CD4-positive, alpha-beta T cell (primary cell): ENCODE results near the gene SPATA4. TPM values are rescaled to one million over a fixed set of nuclear protein-coding genes. Genes with fewer than 3 reads are reported as not detected.

Experiments
- ATAC-seq: fragments of 200-7000 bp; cut with Tn5 transposase; one replicate; pipeline ENCODE4 v1.10.0; 2022; ENCODE audit warnings: mild to moderate bottlenecking; ENCODE audit not compliant: poor library complexity
- CTCF ChIA-PET: fragments of 350-600 bp; sonication (Branson Sonifier 250); formaldehyde crosslinking; loops from one replicate; lab custom pipeline; 2021; ENCODE audit warnings: antibody characterized with exemption, inconsistent platforms; lab: Charles Lee
- POLR2A ChIA-PET: fragments of 350-600 bp; sonication (Branson Sonifier 250); formaldehyde crosslinking; loops from one replicate; lab custom pipeline; 2021; ENCODE audit warnings: antibody characterized with exemption, inconsistent platforms; lab: Charles Lee
- DNase-seq, 14 experiments: peaks; one replicate each; pipeline ENCODE4 v3.0.0-alpha.2; 2013 to 2020; ENCODE audit warnings: mixed read lengths in 2 of 14
- H3K27ac ChIP-seq, 2 donors: one replicate each; pipeline versions ENCODE4 v1.5.1 to v1.7.0; 2013; ENCODE audit warnings: low read length in 2 of 2, low read depth in 1 of 2, mild to moderate bottlenecking in 1 of 2
- H3K27me3 ChIP-seq, 2 experiments: 1 replicate in 1 of 2; 2 replicates in 1 of 2; pipeline versions ENCODE4 v1.6.1 to v1.7.0; 2013; ENCODE audit warnings: low read length in 2 of 2, control low read depth in 1 of 2, mild to moderate bottlenecking in 1 of 2, moderate library complexity in 1 of 2; ENCODE audit not compliant: insufficient read depth in 2 of 2, control insufficient read depth in 1 of 2
- H3K36me3 ChIP-seq: one replicate; pipeline ENCODE4 v1.6.1; 2013; ENCODE audit warnings: low read length, control low read depth; ENCODE audit not compliant: insufficient read depth
- H3K4me1 ChIP-seq: one replicate; pipeline ENCODE4 v1.6.1; 2013; ENCODE audit warnings: low read length, control low read depth; ENCODE audit not compliant: insufficient read depth
- H3K4me3 ChIP-seq: one replicate; pipeline ENCODE4 v1.5.1; 2013; ENCODE audit warnings: mild to moderate bottlenecking, low read length, moderate library complexity
- H3K9me3 ChIP-seq, 2 experiments: 1 replicate in 1 of 2; 2 replicates in 1 of 2; pipeline versions ENCODE4 v1.6.1 to v1.7.0; 2013; ENCODE audit warnings: low read length in 2 of 2, mild to moderate bottlenecking in 2 of 2, control low read depth in 1 of 2, moderate library complexity in 1 of 2; ENCODE audit not compliant: control insufficient read depth in 1 of 2, insufficient read depth in 1 of 2
- H3K27ac Mint-ChIP-seq: one replicate; pipeline ENCODE4 v1.8.0; 2020; ENCODE audit warnings: mixed read lengths
- H3K27me3 Mint-ChIP-seq: one replicate; pipeline ENCODE4 v1.8.0; 2021; ENCODE audit warnings: mixed read lengths
- H3K36me3 Mint-ChIP-seq: one replicate; pipeline ENCODE4 v1.8.0; 2021; ENCODE audit warnings: low read depth, mixed read lengths
- H3K4me1 Mint-ChIP-seq: one replicate; pipeline ENCODE4 v1.8.0; 2021; ENCODE audit warnings: low read depth, mixed read lengths
- H3K4me3 Mint-ChIP-seq: one replicate; pipeline ENCODE4 v1.8.0; 2020; ENCODE audit warnings: mild to moderate bottlenecking, mixed read lengths
- H3K9me3 Mint-ChIP-seq: one replicate; pipeline ENCODE4 v1.8.0; 2020; ENCODE audit warnings: mixed read lengths
- intact Hi-C, 2 experiments: fragments of 100-400 bp; cut with DNase I in 1 of 2; cut with micrococcal nuclease in 1 of 2; formaldehyde crosslinking; loops; one replicate each; pipeline versions ENCODE4 v1.15.1 to v1.9.0; 2023 to 2025; cut with DNase I, micrococcal nuclease
- total RNA-seq, 174 experiments: library from RNA in 2 of 174; stranded (reverse) in 2 of 174; gene quantifications; one replicate each; pipeline ENCODE4 v1.2.3 and lab custom pipeline; 2021 to 2026
- TF ChIP-seq, protein P1 (sequence below): fragments of 200-600 bp; IDR thresholded peaks from one replicate; pipeline ENCODE4 v1.8.0; 2022; ENCODE audit warnings: antibody characterized with exemption, mild to moderate bottlenecking

SPATA4 gene
- total RNA-seq, 2 experiments from 2014 or later, result not detected

DNA sequence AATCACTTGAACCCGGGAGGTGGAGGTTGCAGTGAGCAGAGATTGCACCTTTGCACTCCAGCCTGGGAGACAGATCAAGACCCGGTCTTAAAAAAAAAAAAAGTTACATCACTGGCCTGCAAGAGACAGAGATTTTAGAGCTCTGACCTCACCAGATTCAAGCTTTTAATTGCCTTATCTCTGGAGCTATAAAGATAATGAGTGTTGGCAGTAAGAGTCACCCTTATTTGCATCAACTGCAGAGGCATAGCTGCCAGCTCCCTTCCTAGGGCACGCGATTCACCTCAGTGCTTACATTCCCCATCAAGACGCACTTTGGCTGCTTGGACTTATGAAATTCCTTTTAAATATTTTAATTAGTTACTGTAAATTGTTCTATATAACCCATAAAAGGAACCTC lies 12.5 kb upstream of the SPATA4 start:
- intact Hi-C loops, result no loop called here
- POLR2A ChIA-PET, result no interaction called here
- no peak overlapping the region for H3K4me3 ChIP-seq

DNA sequence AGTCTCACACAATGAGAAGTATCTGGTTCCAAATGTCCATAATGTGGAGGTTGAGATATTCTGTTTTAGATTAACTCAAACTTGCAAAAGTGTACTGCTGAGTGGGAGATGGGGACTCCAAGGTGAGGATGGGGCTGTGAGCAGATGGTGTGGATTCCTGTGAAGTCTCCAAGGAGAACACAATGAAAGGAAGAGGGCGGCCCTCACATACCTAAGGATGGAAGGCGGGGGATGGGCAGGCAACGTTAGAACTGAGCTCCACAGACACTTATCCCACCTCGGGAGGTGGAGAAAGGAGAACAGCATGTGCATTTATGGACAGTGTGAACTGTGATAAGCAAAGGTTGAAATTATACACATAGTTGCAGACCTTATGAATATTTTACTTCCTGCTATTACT lies 9.9 kb upstream of the SPATA4 start:
- no peak overlapping the region for H3K27ac Mint-ChIP-seq
- ChIA-PET CTCF (no interaction called here), POLR2A (no interaction called here)
- no peaks in the 10 kb centered on the region for H3K4me1 Mint-ChIP-seq
- Histone ChIP-seq H3K4me1 (no peaks in the 10 kb centered on the region), H3K4me3 (no peak overlapping the region), H3K27ac (no peak overlapping the region), H3K36me3 (no peaks in the 10 kb centered on the region), H3K9me3 (no peaks in the 10 kb centered on the region), H3K27me3 (peaks cover 0 to 18% of the 10 kb centered on the region in 2 experiments)
- TF ChIP-seq, protein P1, sequence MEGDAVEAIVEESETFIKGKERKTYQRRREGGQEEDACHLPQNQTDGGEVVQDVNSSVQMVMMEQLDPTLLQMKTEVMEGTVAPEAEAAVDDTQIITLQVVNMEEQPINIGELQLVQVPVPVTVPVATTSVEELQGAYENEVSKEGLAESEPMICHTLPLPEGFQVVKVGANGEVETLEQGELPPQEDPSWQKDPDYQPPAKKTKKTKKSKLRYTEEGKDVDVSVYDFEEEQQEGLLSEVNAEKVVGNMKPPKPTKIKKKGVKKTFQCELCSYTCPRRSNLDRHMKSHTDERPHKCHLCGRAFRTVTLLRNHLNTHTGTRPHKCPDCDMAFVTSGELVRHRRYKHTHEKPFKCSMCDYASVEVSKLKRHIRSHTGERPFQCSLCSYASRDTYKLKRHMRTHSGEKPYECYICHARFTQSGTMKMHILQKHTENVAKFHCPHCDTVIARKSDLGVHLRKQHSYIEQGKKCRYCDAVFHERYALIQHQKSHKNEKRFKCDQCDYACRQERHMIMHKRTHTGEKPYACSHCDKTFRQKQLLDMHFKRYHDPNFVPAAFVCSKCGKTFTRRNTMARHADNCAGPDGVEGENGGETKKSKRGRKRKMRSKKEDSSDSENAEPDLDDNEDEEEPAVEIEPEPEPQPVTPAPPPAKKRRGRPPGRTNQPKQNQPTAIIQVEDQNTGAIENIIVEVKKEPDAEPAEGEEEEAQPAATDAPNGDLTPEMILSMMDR, result no peak
- ATAC-seq, result no peak
- H3K4me3 Mint-ChIP-seq, result no peak overlapping the region
- H3K36me3 Mint-ChIP-seq, result no peaks in the 10 kb centered on the region
- intact Hi-C loops, result no loop called here
- no peaks in the 10 kb centered on the region for H3K9me3 Mint-ChIP-seq
- DNase-seq, result no peak
- H3K27me3 Mint-ChIP-seq, result peaks cover 50% of the 10 kb centered on the region

More for the DNA sequence above, 12.5 kb upstream of the SPATA4 start:
- H3K27ac ChIP-seq, result no peak overlapping the region
- H3K27me3 Mint-ChIP-seq, result peaks cover 51% of the 10 kb centered on the region
- H3K4me1 ChIP-seq, result no peaks in the 10 kb centered on the region
- H3K4me3 Mint-ChIP-seq, result no peak overlapping the region
- H3K27me3 ChIP-seq, result peaks cover 0 to 18% of the 10 kb centered on the region in 2 experiments
- H3K9me3 Mint-ChIP-seq, result no peaks in the 10 kb centered on the region
- H3K27ac Mint-ChIP-seq, result no peak overlapping the region
- no peak for ATAC-seq
- H3K36me3 ChIP-seq, result no peaks in the 10 kb centered on the region
- DNase-seq, result no peak
- TF ChIP-seq, protein P1, result no peak
- H3K4me1 Mint-ChIP-seq, result no peaks in the 10 kb centered on the region
- H3K9me3 ChIP-seq, result no peaks in the 10 kb centered on the region
- H3K36me3 Mint-ChIP-seq, result no peaks in the 10 kb centered on the region
- CTCF ChIA-PET, result no interaction called here

DNA sequence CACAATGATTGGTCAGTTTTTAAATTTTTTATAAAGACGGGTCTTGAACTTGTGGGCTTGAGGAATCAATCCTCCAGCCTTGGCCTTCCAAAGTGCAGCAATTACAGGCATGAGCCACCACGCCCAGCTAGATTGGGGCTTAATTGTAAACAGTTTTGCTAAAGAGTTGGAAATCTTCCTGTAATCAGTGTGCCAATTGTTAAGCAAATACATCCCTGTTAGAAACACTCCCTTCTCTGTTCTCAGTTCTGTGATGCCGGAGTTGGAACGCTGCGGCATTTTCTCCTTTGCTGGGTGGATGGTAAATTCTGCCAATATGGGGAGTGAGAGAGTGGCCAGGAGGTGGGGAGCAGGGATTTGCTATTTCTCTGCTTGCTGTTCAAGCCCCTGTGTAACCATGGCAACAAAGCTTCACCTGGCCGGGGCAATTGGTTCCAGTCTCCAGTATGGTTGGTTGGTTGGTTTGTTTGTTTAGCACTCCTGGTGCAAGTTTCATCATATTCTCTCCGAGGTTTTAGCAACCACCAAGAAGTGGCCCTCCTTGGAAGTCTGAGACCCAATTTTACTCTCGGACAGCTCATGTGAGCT lies 3.0 kb upstream of the SPATA4 start:
- no peak overlapping the region for H3K27ac ChIP-seq
- H3K4me3 ChIP-seq, result no peak overlapping the region
- intact Hi-C loops, result loop anchor here (5.0 to 10.0 kb wide), 5 partner anchors 134 to 1916 kb away; partner anchors contain the start of genes CEP44 (in 2 of the 2), FBXO8 (in 2 of the 2), AGA (in 1 of the 2) and WDR17 (in 1 of the 2)

More for the DNA sequence above, 3.0 kb upstream of the SPATA4 start:
- Mint-ChIP-seq H3K27ac (no peak overlapping the region), H3K27me3 (peaks cover 31% of the 10 kb centered on the region), H3K9me3 (no peaks in the 10 kb centered on the region), H3K4me3 (no peak overlapping the region), H3K36me3 (peaks cover 7% of the 10 kb centered on the region), H3K4me1 (peaks cover 10% of the 10 kb centered on the region)
- DNase-seq (no peak), ATAC-seq (no peak)
- Histone ChIP-seq H3K9me3 (no peaks in the 10 kb centered on the region), H3K4me1 (peaks cover 11% of the 10 kb centered on the region), H3K27me3 (peaks cover 5 to 8% of the 10 kb centered on the region in 2 experiments), H3K36me3 (no peaks in the 10 kb centered on the region)
- TF ChIP-seq, protein P1, result no peak
- ChIA-PET POLR2A (no interaction called here), CTCF (no interaction called here)
